WERI-Rb-1 (cell line): ENCODE data around the gene PRKCE.

ENCODE experiments used
- DNase-seq: peaks from one replicate; pipeline ENCODE4 v3.0.0-alpha.2; 2020
- H3K27ac ChIP-seq: fragments of 250-450 bp; sonication (Bioruptor Pico); 2 replicates; pipeline ENCODE4 v1.5.1; 2020; ENCODE audit warnings: mild to moderate bottlenecking, moderate library complexity
- H3K27me3 ChIP-seq: fragments of 250-450 bp; sonication (Bioruptor Pico); 2 replicates; pipeline ENCODE4 v1.5.1; 2021; ENCODE audit warnings: mild to moderate bottlenecking, low read depth, moderate library complexity; ENCODE audit not compliant: insufficient read depth, severe bottlenecking
- H3K36me3 ChIP-seq: fragments of 250-450 bp; sonication (Bioruptor Pico); 2 replicates; pipeline ENCODE4 v1.5.1; 2020; ENCODE audit warnings: mild to moderate bottlenecking, moderate library complexity
- H3K4me3 ChIP-seq: 2 replicates; pipeline ENCODE4 v1.5.1; 2011; ENCODE audit warnings: low read depth, mild to moderate bottlenecking, control low read depth, low read length
- H3K9me3 ChIP-seq: fragments of 250-450 bp; sonication (Bioruptor Pico); 2 replicates; pipeline ENCODE4 v1.5.1; 2021; ENCODE audit warnings: mild to moderate bottlenecking, moderate library complexity; ENCODE audit not compliant: severe bottlenecking
- TF ChIP-seq, protein P1 (sequence below): IDR thresholded peaks from 2 replicates; pipeline ENCODE4 v1.5.1; 2011; ENCODE audit warnings: low read depth, mild to moderate bottlenecking, control low read depth, inconsistent platforms, low read length

PRKCE gene

DNA sequence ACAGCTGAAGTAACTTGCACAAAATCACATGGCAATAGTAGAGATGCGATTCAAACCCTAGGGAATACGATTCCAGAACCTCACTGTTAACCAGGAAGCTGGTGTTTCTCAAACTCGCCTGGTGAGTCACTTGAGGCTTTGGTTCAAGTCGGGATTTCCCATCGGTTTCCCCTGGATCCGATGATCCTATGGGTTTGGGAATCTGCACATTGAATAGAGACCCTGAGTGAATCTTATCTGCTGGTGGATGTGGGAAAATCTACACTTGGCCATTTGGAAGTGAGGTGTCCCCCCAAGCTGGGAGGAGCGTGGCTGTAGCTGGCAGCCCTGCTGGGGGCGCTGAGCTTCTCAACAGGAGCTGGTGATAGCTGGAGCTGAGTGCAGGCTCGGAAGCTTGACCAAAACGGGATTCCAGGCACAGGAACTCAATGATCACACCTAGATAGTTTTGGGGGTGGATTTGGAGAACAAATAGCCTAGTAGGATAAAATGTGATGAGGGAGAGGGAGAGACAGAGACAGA lies 135.4 kb downstream of the PRKCE start:
- H3K36me3 ChIP-seq, result no peaks in the 10 kb centered on the region
- H3K9me3 ChIP-seq, result no peaks in the 10 kb centered on the region
- no peak overlapping the region for H3K27ac ChIP-seq
- no peak for DNase-seq
- no peaks in the 10 kb centered on the region for H3K27me3 ChIP-seq
- H3K4me3 ChIP-seq, result no peak overlapping the region
- TF ChIP-seq, protein P1, sequence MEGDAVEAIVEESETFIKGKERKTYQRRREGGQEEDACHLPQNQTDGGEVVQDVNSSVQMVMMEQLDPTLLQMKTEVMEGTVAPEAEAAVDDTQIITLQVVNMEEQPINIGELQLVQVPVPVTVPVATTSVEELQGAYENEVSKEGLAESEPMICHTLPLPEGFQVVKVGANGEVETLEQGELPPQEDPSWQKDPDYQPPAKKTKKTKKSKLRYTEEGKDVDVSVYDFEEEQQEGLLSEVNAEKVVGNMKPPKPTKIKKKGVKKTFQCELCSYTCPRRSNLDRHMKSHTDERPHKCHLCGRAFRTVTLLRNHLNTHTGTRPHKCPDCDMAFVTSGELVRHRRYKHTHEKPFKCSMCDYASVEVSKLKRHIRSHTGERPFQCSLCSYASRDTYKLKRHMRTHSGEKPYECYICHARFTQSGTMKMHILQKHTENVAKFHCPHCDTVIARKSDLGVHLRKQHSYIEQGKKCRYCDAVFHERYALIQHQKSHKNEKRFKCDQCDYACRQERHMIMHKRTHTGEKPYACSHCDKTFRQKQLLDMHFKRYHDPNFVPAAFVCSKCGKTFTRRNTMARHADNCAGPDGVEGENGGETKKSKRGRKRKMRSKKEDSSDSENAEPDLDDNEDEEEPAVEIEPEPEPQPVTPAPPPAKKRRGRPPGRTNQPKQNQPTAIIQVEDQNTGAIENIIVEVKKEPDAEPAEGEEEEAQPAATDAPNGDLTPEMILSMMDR, result 0 out of 2 replicates have a peak, but pooled peaks have one; percentile 6

GRCh38 chr2:45788401-45788800 lies 136.9 kb downstream of the PRKCE start:
- no peak for DNase-seq
- Histone ChIP-seq H3K4me3 (no peak overlapping the region), H3K27me3 (no peaks in the 10 kb centered on the region), H3K27ac (no peak overlapping the region), H3K9me3 (no peaks in the 10 kb centered on the region), H3K36me3 (no peaks in the 10 kb centered on the region)
- TF ChIP-seq, protein P1, result no peak

DNA sequence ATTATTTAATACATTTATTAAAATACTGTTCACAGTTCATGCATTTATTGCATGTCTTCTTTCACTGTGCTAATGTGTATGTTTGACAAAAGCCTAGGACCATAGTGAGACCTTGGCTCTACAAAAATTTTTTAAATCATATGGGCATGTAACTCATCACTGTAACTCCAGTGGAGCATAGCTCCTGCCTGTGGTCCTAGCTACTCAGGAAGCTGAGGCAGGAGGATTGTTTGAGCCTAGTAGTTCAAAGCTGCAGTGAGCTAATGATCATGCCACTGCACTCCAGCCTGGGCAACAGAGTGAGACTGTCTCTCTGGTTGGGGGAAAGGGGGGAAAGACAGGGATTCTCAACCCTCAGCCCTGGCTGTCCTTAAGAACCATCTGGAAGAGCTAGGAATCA lies 137.8 kb downstream of the PRKCE start:
- Histone ChIP-seq H3K27me3 (no peaks in the 10 kb centered on the region), H3K9me3 (no peaks in the 10 kb centered on the region), H3K4me3 (no peak overlapping the region), H3K36me3 (no peaks in the 10 kb centered on the region), H3K27ac (no peak overlapping the region)
- TF ChIP-seq, protein P1, result no peak
- no peak for DNase-seq

DNA sequence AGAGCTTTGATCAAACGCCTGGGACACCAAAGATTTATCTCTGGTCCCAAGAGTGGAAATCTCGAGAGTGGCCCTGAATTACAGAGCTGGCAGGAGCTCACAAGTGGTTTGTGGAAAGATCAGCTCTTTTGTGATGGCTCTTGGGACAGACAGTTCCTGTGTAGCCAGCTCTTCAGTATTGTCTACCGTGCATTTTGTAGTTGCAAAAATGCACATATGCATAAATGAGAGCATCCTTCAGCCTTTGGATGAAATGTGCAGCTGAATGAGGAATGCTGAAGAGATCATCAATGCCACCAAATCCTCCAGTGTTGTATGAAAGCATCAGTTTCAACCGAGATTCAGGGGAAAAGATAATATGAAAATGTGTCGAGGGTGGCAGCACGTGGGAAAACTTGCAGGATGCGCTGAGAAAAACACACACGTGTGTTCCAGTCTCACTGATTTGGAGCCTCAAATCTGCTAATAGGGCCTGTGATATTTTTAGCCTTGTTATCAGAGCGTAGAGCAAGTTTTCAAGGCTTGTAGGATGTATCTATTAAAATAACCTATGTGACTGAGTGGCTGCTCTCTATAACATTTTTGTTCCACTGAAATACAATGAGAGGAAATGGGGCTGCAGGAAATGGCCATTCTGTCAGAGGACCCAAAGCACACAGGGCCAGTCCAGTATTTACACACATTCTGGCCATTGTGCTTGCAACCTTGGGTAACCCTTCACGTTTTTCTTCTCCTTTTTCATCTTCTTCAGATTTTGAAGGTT lies 138.7 kb downstream of the PRKCE start:
- Histone ChIP-seq H3K9me3 (no peaks in the 10 kb centered on the region), H3K4me3 (no peak overlapping the region), H3K27me3 (no peaks in the 10 kb centered on the region), H3K36me3 (no peaks in the 10 kb centered on the region), H3K27ac (no peak overlapping the region)
- no peak for DNase-seq
- TF ChIP-seq, protein P1, result no peak

GRCh38 chr2:45793305-45793962 lies 142.0 kb downstream of the PRKCE start:
- peak overlapping the region; percentile 51 for H3K27ac ChIP-seq
- TF ChIP-seq, protein P1, result no peak
- no peaks in the 10 kb centered on the region for H3K36me3 ChIP-seq
- H3K4me3 ChIP-seq, result no peak overlapping the region
- H3K9me3 ChIP-seq, result no peaks in the 10 kb centered on the region
- DNase-seq, result peak; percentile 33
- H3K27me3 ChIP-seq, result no peaks in the 10 kb centered on the region
